ENCODE data around the gene JPH3. TPM values are rescaled to one million over a fixed set of nuclear protein-coding genes. Genes with fewer than 3 reads are reported as not detected.
"Not testable (repeated sequence)": the region's sequence is repeated elsewhere in the genome, so short reads cannot be mapped to it uniquely, and the experiment has no call there.

Gene JPH3
- total RNA-seq, 1 experiment from 2014 or later: 1.4 TPM

- Histone ChIP-seq H3K4me1 (ENCODE audit: insufficient read depth, low read length, poor library complexity, severe bottlenecking) (peaks cover 9% of the 10 kb centered on the region), H3K4me3 (ENCODE audit: low read depth, low read length, poor library complexity, severe bottlenecking) (no peak overlapping the region), H3K27ac (ENCODE audit: low read depth, low read length, poor library complexity, severe bottlenecking) (no peak overlapping the region), H3K9me3 (ENCODE audit: low read depth, low read length, poor library complexity, severe bottlenecking) (no peaks in the 10 kb centered on the region), H3K27me3 (replicated peaks; ENCODE audit: insufficient read depth, low read depth, low read length, poor library complexity) (no peaks in the 10 kb centered on the region), H3K36me3 (ENCODE audit: insufficient read depth, low read length, poor library complexity, severe bottlenecking) (peaks cover 19% of the 10 kb centered on the region)
- no peak for TF ChIP-seq CTCF (conservative IDR thresholded peaks at IDR 0.05; ENCODE audit: low read depth, low read length)
- no peak for TF ChIP-seq EZH2 (IDR thresholded peaks at IDR 0.05; ENCODE audit: borderline replicate concordance, low read depth, low read length, poor library complexity, severe bottlenecking)
- BruUV-seq (replicated peaks): no TSS peak
- CTCF ChIA-PET: no interaction called here
- POLR2A ChIA-PET (ENCODE audit: low non-redundant PET): interaction anchor here (0.5 kb wide), 1 partner anchor 146 kb away, joined by 8 read pairs; no protein-coding TSS in a partner anchor
- peak; percentile 82 for DNase-seq (ENCODE audit: low spot score)
- intact Hi-C loops (cut with micrococcal nuclease; ENCODE audit: unreplicated experiment): no loop called here
Observed at GRCh38 chr16:87723226-87723623, 120.9 kb downstream of the JPH3 start.

GRCh38 chr16:87724490-87725291, 122.4 kb downstream of the JPH3 start:
- peaks cover 19% of the 10 kb centered on the region for H3K36me3 ChIP-seq (ENCODE audit: insufficient read depth, low read length, poor library complexity, severe bottlenecking)
- ChIA-PET POLR2A (ENCODE audit: low non-redundant PET) (no interaction called here), CTCF (no interaction called here)
- no peak for DNase-seq (ENCODE audit: low spot score)
- no TSS peak for BruUV-seq (replicated peaks)
- TF ChIP-seq EZH2 (IDR thresholded peaks at IDR 0.05; ENCODE audit: borderline replicate concordance, low read depth, low read length, poor library complexity, severe bottlenecking): no peak
- TF ChIP-seq CTCF (conservative IDR thresholded peaks at IDR 0.05; ENCODE audit: low read depth, low read length): no peak
- no peaks in the 10 kb centered on the region for H3K27me3 ChIP-seq (replicated peaks; ENCODE audit: insufficient read depth, low read depth, low read length, poor library complexity)
- no peak overlapping the region for H3K4me3 ChIP-seq (ENCODE audit: low read depth, low read length, poor library complexity, severe bottlenecking)
- H3K9me3 ChIP-seq (ENCODE audit: low read depth, low read length, poor library complexity, severe bottlenecking): no peaks in the 10 kb centered on the region
- H3K4me1 ChIP-seq (ENCODE audit: insufficient read depth, low read length, poor library complexity, severe bottlenecking): peaks cover 9% of the 10 kb centered on the region
- no peak overlapping the region for H3K27ac ChIP-seq (ENCODE audit: low read depth, low read length, poor library complexity, severe bottlenecking)
- intact Hi-C loops (cut with micrococcal nuclease; ENCODE audit: unreplicated experiment): no loop called here

GRCh38 chr16:87725596-87726235, 123.4 kb downstream of the JPH3 start:
- TF ChIP-seq CTCF (conservative IDR thresholded peaks at IDR 0.05; ENCODE audit: low read depth, low read length) (no peak), EZH2 (IDR thresholded peaks at IDR 0.05; ENCODE audit: borderline replicate concordance, low read depth, low read length, poor library complexity, severe bottlenecking) (no peak)
- Histone ChIP-seq H3K9me3 (ENCODE audit: low read depth, low read length, poor library complexity, severe bottlenecking) (no peaks in the 10 kb centered on the region), H3K36me3 (ENCODE audit: insufficient read depth, low read length, poor library complexity, severe bottlenecking) (peaks cover 26% of the 10 kb centered on the region), H3K4me3 (ENCODE audit: low read depth, low read length, poor library complexity, severe bottlenecking) (no peak overlapping the region), H3K27me3 (replicated peaks; ENCODE audit: insufficient read depth, low read depth, low read length, poor library complexity) (no peaks in the 10 kb centered on the region), H3K27ac (ENCODE audit: low read depth, low read length, poor library complexity, severe bottlenecking) (no peak overlapping the region), H3K4me1 (ENCODE audit: insufficient read depth, low read length, poor library complexity, severe bottlenecking) (peaks cover 9% of the 10 kb centered on the region)
- CTCF ChIA-PET: no interaction called here
- POLR2A ChIA-PET (ENCODE audit: low non-redundant PET): no interaction called here
- intact Hi-C loops (cut with micrococcal nuclease; ENCODE audit: unreplicated experiment): no loop called here
- no TSS peak for BruUV-seq (replicated peaks)
- DNase-seq (ENCODE audit: low spot score): peak; percentile 22

- H3K27me3 ChIP-seq (replicated peaks; ENCODE audit: insufficient read depth, low read depth, low read length, poor library complexity); BruUV-seq (replicated peaks); H3K9me3 ChIP-seq (ENCODE audit: low read depth, low read length, poor library complexity, severe bottlenecking); H3K4me3 ChIP-seq (ENCODE audit: low read depth, low read length, poor library complexity, severe bottlenecking); POLR2A ChIA-PET (ENCODE audit: low non-redundant PET); DNase-seq (ENCODE audit: low spot score); intact Hi-C loops (cut with micrococcal nuclease; ENCODE audit: unreplicated experiment); CTCF ChIA-PET; H3K27ac ChIP-seq (ENCODE audit: low read depth, low read length, poor library complexity, severe bottlenecking); H3K4me1 ChIP-seq (ENCODE audit: insufficient read depth, low read length, poor library complexity, severe bottlenecking): not testable (repeated sequence)
- peaks cover 25% of the 10 kb centered on the region for H3K36me3 ChIP-seq (ENCODE audit: insufficient read depth, low read length, poor library complexity, severe bottlenecking)
Observed at GRCh38 chr16:87726577-87726976, 124.3 kb downstream of the JPH3 start.

All from A673 (cell line).